ENCODE data around the gene SNORC.

DNA sequence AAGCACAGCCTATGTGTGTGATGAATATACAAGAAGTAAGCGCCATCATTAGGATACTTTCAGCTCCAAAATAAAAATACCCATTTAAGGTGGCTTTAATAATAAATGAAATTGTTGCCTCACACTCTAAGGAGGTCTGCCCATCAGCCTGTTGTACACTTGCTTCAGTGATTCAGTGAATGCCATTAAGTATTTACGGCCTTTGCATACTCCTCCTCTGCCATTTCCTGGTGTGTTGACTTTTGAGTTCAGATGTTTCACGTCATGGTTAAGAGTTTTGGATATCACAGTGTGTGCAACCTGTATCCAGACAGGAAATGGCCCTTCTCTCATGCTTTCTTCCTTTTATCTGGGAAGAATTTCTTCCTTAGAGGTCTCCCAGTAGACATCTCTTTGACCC lies 38.6 kb upstream of the SNORC start:
- TF ChIP-seq, protein P1, sequence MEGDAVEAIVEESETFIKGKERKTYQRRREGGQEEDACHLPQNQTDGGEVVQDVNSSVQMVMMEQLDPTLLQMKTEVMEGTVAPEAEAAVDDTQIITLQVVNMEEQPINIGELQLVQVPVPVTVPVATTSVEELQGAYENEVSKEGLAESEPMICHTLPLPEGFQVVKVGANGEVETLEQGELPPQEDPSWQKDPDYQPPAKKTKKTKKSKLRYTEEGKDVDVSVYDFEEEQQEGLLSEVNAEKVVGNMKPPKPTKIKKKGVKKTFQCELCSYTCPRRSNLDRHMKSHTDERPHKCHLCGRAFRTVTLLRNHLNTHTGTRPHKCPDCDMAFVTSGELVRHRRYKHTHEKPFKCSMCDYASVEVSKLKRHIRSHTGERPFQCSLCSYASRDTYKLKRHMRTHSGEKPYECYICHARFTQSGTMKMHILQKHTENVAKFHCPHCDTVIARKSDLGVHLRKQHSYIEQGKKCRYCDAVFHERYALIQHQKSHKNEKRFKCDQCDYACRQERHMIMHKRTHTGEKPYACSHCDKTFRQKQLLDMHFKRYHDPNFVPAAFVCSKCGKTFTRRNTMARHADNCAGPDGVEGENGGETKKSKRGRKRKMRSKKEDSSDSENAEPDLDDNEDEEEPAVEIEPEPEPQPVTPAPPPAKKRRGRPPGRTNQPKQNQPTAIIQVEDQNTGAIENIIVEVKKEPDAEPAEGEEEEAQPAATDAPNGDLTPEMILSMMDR (IDR thresholded peaks at IDR 0.05; ENCODE audit: poor library complexity), result no peak
- no peak for TF ChIP-seq EZH2 (IDR thresholded peaks at IDR 0.05; ENCODE audit: borderline replicate concordance)
